GM10266 (cell line): ENCODE results near the gene EMP1.

Source experiments
- DNase-seq: peaks from one replicate; pipeline ENCODE4 v3.0.0; 2012; ENCODE audit errors: extremely low spot score
- TF ChIP-seq, protein P1 (sequence below): IDR thresholded peaks from 2 replicates; pipeline ENCODE4 v1.5.1; 2012; ENCODE audit warnings: mild to moderate bottlenecking, low read depth; ENCODE audit not compliant: control insufficient read depth, insufficient read depth; ENCODE audit errors: missing control alignments

EMP1 gene

GRCh38 chr12:13233830-13234641 lies 37.5 kb downstream of the EMP1 start:
- peak; percentile 22 for DNase-seq
- TF ChIP-seq, protein P1, sequence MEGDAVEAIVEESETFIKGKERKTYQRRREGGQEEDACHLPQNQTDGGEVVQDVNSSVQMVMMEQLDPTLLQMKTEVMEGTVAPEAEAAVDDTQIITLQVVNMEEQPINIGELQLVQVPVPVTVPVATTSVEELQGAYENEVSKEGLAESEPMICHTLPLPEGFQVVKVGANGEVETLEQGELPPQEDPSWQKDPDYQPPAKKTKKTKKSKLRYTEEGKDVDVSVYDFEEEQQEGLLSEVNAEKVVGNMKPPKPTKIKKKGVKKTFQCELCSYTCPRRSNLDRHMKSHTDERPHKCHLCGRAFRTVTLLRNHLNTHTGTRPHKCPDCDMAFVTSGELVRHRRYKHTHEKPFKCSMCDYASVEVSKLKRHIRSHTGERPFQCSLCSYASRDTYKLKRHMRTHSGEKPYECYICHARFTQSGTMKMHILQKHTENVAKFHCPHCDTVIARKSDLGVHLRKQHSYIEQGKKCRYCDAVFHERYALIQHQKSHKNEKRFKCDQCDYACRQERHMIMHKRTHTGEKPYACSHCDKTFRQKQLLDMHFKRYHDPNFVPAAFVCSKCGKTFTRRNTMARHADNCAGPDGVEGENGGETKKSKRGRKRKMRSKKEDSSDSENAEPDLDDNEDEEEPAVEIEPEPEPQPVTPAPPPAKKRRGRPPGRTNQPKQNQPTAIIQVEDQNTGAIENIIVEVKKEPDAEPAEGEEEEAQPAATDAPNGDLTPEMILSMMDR: peak; percentile 57

DNA sequence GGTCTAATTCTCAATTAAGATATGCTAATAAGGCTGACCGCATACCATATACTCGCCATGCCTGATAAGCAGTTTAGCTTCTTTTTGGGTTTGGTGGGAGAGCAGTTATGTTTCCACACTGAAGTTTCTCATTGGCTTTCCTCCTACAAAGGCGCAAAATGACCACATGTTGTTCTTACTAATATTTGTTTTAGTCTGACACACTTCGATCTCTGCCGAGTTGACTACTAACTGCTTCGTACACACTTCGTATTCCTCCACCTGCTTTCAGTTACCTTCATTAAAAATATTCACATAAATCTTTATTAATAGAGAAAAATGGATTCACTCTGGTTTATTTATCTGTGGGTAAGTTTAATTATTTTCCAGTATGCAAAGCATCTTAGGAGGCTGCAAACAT lies 41.7 kb downstream of the EMP1 start:
- TF ChIP-seq, protein P1: no peak
- no peak for DNase-seq

GRCh38 chr12:13241833-13242488 lies 45.4 kb downstream of the EMP1 start:
- TF ChIP-seq, protein P1: no peak
- DNase-seq: no peak

DNA sequence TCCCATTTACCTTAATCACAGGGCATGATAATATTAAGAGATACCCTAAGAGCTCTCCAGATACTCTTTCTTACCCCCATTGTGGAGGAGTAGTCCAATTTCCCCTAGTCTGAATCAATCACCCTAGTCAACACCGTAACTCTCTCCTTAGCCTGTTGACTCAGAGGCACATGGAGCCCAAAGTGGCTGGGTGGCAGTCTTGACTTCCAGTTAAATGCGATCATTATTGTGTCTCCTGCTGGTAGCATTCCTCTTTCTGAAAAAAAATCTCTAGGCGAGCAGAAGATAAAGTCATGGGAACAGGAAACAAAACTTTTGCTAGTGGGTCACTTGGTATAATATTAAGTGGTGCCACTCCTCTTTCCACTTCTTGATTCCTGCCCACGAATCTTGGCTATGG lies 46.4 kb downstream of the EMP1 start:
- DNase-seq: no peak
- TF ChIP-seq, protein P1: no peak

GRCh38 chr12:13243516-13244070 lies 47.1 kb downstream of the EMP1 start:
- DNase-seq: no peak
- TF ChIP-seq, protein P1: no peak

- TF ChIP-seq, protein P1: no peak
- DNase-seq: no peak
Observed at GRCh38 chr12:13247596-13247995, 51.1 kb downstream of the EMP1 start.

DNA sequence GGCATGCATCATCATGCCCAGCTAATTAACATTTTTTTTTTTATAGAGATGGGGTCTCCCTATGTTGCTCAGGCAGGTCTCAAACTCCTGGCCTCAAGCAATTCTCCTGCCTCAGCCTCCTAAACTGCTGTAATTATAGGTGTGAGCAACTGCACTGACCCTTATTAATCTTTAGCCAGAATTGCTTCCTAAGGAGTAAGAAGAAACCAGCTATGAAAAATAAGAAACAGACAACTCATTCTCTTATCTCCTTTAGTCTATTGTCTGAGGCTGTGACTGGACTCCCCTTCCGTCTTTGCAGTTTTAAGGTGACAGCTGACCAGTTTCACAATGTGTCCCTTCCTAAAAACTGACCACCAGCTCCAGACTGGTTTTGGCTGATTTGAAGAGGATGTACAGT lies 52.4 kb downstream of the EMP1 start:
- TF ChIP-seq, protein P1: no peak
- DNase-seq: no peak
